ENCODE data around the gene VDR. TPM values are rescaled to one million over a fixed set of nuclear protein-coding genes. Genes with fewer than 3 reads are reported as not detected.

VDR gene
- polyA plus RNA-seq, 3 donors = 6.0 to 14.8 (median 12.8) TPM

DNA sequence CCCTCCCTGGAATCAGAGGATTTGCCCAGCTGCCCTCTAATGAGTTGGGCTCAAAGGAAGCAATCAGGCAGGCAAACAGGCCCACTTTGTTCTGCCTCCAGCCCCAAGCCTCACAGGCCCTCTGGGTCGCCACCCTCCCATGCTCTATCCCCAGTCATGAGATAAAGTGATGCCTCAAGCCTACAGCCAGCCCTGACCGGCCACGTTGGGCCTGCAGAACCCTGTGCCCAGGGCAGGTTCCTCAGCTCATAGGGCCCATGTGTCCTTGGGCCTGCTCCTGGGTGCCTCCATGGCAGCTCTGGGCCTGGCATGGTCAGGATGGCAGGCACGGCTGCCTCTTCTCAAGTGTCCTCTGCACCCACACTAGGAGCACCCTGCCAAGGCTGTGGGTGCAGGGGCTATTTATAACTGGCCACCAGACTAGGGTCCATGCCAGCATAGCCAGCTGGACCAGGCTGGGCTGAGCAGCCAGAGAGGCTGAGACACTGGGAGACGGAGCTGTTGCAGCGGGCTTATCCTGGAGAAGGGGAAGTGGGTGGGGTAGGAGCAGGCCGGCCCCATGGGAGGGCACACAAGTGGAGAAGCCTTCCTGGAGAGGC lies 105.3 kb downstream of the VDR start:
- Histone ChIP-seq H3K4me2 (replicated peaks; ENCODE audit: extremely low read depth, low read length, poor library complexity, severe bottlenecking) (peak overlapping the region; percentile 18), H3K9ac (ENCODE audit: insufficient read depth, low read length, poor library complexity, severe bottlenecking) (peak overlapping the region; percentile 33), H3K79me2 (ENCODE audit: insufficient read depth, low read length) (peaks cover 58% of the 10 kb centered on the region), H2AFZ (ENCODE audit: insufficient read depth, low read depth, low read length, poor library complexity, severe bottlenecking) (no peak overlapping the region), H3K9me3 (replicated peaks in 1 of 2; ENCODE audit: control insufficient read depth in 1 of 2, insufficient read depth in 1 of 2, low read length in 2 of 2) (no peaks in the 10 kb centered on the region), H3K4me1 (ENCODE audit: control insufficient read depth in 1 of 2, insufficient read depth in 2 of 2, low read length in 2 of 2) (peaks cover 51% of the 10 kb centered on the region in 2 donors), H3K27me3 (ENCODE audit: control insufficient read depth in 2 of 2, insufficient read depth in 2 of 2, low read length in 2 of 2) (no peaks in the 10 kb centered on the region), H4K20me1 (ENCODE audit: insufficient read depth, low read length) (peaks cover 69% of the 10 kb centered on the region), H3K36me3 (replicated peaks in 1 of 2; ENCODE audit: control insufficient read depth in 1 of 2, insufficient read depth in 2 of 2, low read length in 2 of 2) (peaks cover 40 to 59% of the 10 kb centered on the region in 2 donors), H3K27ac (ENCODE audit: low read depth in 1 of 2, low read length in 2 of 2) (peak overlapping the region in 1 of 2 donors; percentile 25), H3K4me3 (replicated peaks in 1 of 3; ENCODE audit: low read depth in 2 of 3, low read length in 3 of 3) (no peak overlapping the region)
- H3K27ac Mint-ChIP-seq = peak overlapping the region in 3 of 7 donors; percentile 15 to 43 (median 20)
- H3K9me3 Mint-ChIP-seq = peaks cover 0 to 2% (median 0%) of the 10 kb centered on the region in 7 donors
- 57% methylated on average over 7 of the region's 7 CpGs for WGBS (ENCODE audit: insufficient coverage)
- H3K4me3 Mint-ChIP-seq = peak overlapping the region in 1 of 2 donors; percentile 51
- H3K27me3 Mint-ChIP-seq (ENCODE audit: low read depth in 3 of 3) = peaks cover 0 to 1% (median 0%) of the 10 kb centered on the region in 3 donors
- TF ChIP-seq, protein P1, sequence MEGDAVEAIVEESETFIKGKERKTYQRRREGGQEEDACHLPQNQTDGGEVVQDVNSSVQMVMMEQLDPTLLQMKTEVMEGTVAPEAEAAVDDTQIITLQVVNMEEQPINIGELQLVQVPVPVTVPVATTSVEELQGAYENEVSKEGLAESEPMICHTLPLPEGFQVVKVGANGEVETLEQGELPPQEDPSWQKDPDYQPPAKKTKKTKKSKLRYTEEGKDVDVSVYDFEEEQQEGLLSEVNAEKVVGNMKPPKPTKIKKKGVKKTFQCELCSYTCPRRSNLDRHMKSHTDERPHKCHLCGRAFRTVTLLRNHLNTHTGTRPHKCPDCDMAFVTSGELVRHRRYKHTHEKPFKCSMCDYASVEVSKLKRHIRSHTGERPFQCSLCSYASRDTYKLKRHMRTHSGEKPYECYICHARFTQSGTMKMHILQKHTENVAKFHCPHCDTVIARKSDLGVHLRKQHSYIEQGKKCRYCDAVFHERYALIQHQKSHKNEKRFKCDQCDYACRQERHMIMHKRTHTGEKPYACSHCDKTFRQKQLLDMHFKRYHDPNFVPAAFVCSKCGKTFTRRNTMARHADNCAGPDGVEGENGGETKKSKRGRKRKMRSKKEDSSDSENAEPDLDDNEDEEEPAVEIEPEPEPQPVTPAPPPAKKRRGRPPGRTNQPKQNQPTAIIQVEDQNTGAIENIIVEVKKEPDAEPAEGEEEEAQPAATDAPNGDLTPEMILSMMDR (IDR thresholded peaks at IDR 0.05) = no peak
- peak in 1 of 3 donors; percentile 29 for DNase-seq
- H3K36me3 Mint-ChIP-seq = peaks cover 40 to 58% of the 10 kb centered on the region in 2 donors
- intact Hi-C loops (cut with micrococcal nuclease) = no loop called here
- peaks cover 52% of the 10 kb centered on the region for H3K4me1 Mint-ChIP-seq

DNA sequence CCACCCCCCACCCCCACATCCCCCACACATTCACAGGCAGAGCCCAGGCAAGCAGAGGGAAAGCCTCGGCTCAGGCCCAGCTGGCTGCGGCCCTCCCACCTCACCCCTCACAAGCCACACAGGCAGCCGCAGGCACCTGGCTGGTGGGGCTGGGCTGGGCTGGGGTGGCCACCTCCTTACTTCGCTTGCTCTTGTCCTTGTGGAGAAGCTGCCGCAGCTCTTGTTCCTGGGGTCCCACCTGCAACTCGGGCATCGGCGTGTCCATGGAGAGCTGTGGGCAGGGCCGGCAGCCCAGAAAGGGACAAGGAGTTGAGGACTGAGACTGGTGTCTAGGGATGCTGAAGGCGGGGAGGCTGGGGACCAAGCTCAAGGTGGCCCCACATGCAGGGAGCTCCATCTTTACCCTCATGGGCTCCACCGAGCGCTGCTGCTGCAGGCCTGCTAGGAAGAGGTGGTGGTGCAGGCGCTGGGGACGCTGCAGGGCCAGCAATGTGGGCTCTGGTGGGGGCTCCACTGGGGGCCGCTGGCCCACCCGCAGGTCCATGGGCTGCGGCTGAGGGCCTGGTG lies 106.3 kb downstream of the VDR start:
- TF ChIP-seq, protein P1 (IDR thresholded peaks at IDR 0.05) = no peak

More for the DNA sequence above, 106.3 kb downstream of the VDR start:
- H3K4me1 Mint-ChIP-seq = peaks cover 42% of the 10 kb centered on the region
- H3K4me3 Mint-ChIP-seq = no peak overlapping the region
- Histone ChIP-seq H3K9me3 (replicated peaks in 1 of 2; ENCODE audit: control insufficient read depth in 1 of 2, insufficient read depth in 1 of 2, low read length in 2 of 2) (no peaks in the 10 kb centered on the region), H2AFZ (ENCODE audit: insufficient read depth, low read depth, low read length, poor library complexity, severe bottlenecking) (no peak overlapping the region), H3K4me2 (replicated peaks; ENCODE audit: extremely low read depth, low read length, poor library complexity, severe bottlenecking) (no peak overlapping the region), H3K9ac (ENCODE audit: insufficient read depth, low read length, poor library complexity, severe bottlenecking) (no peak overlapping the region), H4K20me1 (ENCODE audit: insufficient read depth, low read length) (peaks cover 73% of the 10 kb centered on the region), H3K4me3 (replicated peaks in 1 of 3; ENCODE audit: low read depth in 2 of 3, low read length in 3 of 3) (no peak overlapping the region), H3K4me1 (ENCODE audit: control insufficient read depth in 1 of 2, insufficient read depth in 2 of 2, low read length in 2 of 2) (peaks cover 43 to 44% of the 10 kb centered on the region in 2 donors), H3K36me3 (replicated peaks in 1 of 2; ENCODE audit: control insufficient read depth in 1 of 2, insufficient read depth in 2 of 2, low read length in 2 of 2) (peaks cover 50 to 61% of the 10 kb centered on the region in 2 donors), H3K27me3 (ENCODE audit: control insufficient read depth in 2 of 2, insufficient read depth in 2 of 2, low read length in 2 of 2) (no peaks in the 10 kb centered on the region), H3K79me2 (ENCODE audit: insufficient read depth, low read length) (peaks cover 48% of the 10 kb centered on the region), H3K27ac (ENCODE audit: low read depth in 1 of 2, low read length in 2 of 2) (no peak overlapping the region)
- H3K27me3 Mint-ChIP-seq (ENCODE audit: low read depth in 3 of 3) = peaks cover 0 to 1% (median 0%) of the 10 kb centered on the region in 3 donors
- intact Hi-C loops (cut with micrococcal nuclease) = no loop called here
- H3K36me3 Mint-ChIP-seq = peaks cover 48 to 60% of the 10 kb centered on the region in 2 donors
- no peak for DNase-seq
- 100% methylated on average over 12 of the region's 17 CpGs for WGBS (ENCODE audit: insufficient coverage)
- H3K27ac Mint-ChIP-seq = no peak overlapping the region
- H3K9me3 Mint-ChIP-seq = peaks cover 0 to 2% (median 0%) of the 10 kb centered on the region in 7 donors
